Measurements from ENCODE around the gene PRKCE. TPM values are rescaled to one million over a fixed set of nuclear protein-coding genes. Genes with fewer than 3 reads are reported as not detected.

The PRKCE gene
- total and polyA plus RNA-seq, 2 of the 8 experiments (the other 6 are each of a cell fraction or from before 2014, with no cell fraction given) = 0.54 to 2.1 TPM

- H3K56ac ChIP-seq (replicated peaks; ENCODE audit: insufficient read length, low read depth, low read length) = no peak overlapping the region
- no peaks in the 10 kb centered on the region; a peak in 1 of 7 replicates for H3K4me1 ChIP-seq (replicated peaks in 1 of 4; ENCODE audit: control insufficient read depth in 3 of 4, insufficient read depth in 4 of 4, low read length in 3 of 4)
- DNase-seq (ENCODE audit: low read depth in 1 of 2, low spot score in 2 of 2) (no peak), FAIRE-seq (no peak)
- H2BK5ac ChIP-seq (ENCODE audit: low read depth, low read length) = no peak overlapping the region
- no peak overlapping the region for H4K8ac ChIP-seq (ENCODE audit: extremely low read depth, insufficient read depth, low read length)
- no peaks in the 10 kb centered on the region for H3K36me3 ChIP-seq (ENCODE audit: control insufficient read depth in 2 of 4, insufficient read depth in 4 of 4, low read length in 3 of 4)
- H3K18ac ChIP-seq (ENCODE audit: extremely low read depth, low read length) = no peak overlapping the region
- no peak overlapping the region for H2BK15ac ChIP-seq (ENCODE audit: low read length)
- no peak overlapping the region for H2AFZ ChIP-seq (ENCODE audit: low read length)
- H3K9me3 ChIP-seq (ENCODE audit: insufficient read depth in 2 of 2, low read depth in 1 of 2, low read length in 1 of 2) = no peaks in the 10 kb centered on the region
- 84% methylated on average over 2 of the region's 2 CpGs; no CpG with 5 or more reads in 1 of the 2 experiments for WGBS, 2 experiments (ENCODE audit: extremely low coverage in 1 of 2, insufficient coverage in 1 of 2, insufficient read length in 1 of 2, insufficient replicate concordance in 2 of 2, low coverage in 1 of 2, low lambda C conversion rate in 2 of 2, missing lambda C conversion rate in 1 of 2)
- no peak overlapping the region for H2BK20ac ChIP-seq (ENCODE audit: low read length)
- no peak overlapping the region for H3K14ac ChIP-seq (ENCODE audit: insufficient read length)
- H3K4me3 ChIP-seq (ENCODE audit: extremely low read depth in 1 of 4, insufficient read depth in 2 of 4, low read depth in 3 of 4, low read length in 4 of 4) = no peak overlapping the region
- H3K79me2 ChIP-seq (ENCODE audit: control insufficient read depth in 1 of 2, insufficient read depth in 2 of 2, low read length in 2 of 2) = no peaks in the 10 kb centered on the region
- H3K27ac ChIP-seq (ENCODE audit: low read depth, low read length) = no peak overlapping the region
- no peaks in the 10 kb centered on the region for H3K27me3 ChIP-seq (replicated peaks in 1 of 4; ENCODE audit: control insufficient read depth in 3 of 4, extremely low read depth in 1 of 4, insufficient read depth in 3 of 4, low read length in 3 of 4)
- no peak overlapping the region for H2BK120ac ChIP-seq (replicated peaks; ENCODE audit: low read depth, low read length)
- no peak overlapping the region for H2AK5ac ChIP-seq (ENCODE audit: low read depth, low read length)
- H3K4me2 ChIP-seq (ENCODE audit: insufficient read depth in 1 of 2, low read depth in 2 of 2, low read length in 2 of 2) = no peak overlapping the region
- no peak overlapping the region for H4K5ac ChIP-seq (ENCODE audit: insufficient read length, low read depth, low read length)
- CTCF ChIA-PET (ENCODE audit: partially characterized antibody) = interaction anchor here (1.0 to 1.8 kb wide), 3 partner anchors 8 to 257 kb away, joined by 3 to 4 read pairs (median 4); no protein-coding TSS in a partner anchor
- no peak overlapping the region for H3K23ac ChIP-seq (ENCODE audit: insufficient read length)
- no peak overlapping the region for H3K4ac ChIP-seq (replicated peaks; ENCODE audit: insufficient read length, low read depth, low read length)
- POLR2A ChIA-PET (ENCODE audit: partially characterized antibody) = no interaction called here
- H4K91ac ChIP-seq (replicated peaks; ENCODE audit: insufficient read length, low read length) = no peak overlapping the region
- no peaks in the 10 kb centered on the region for H4K20me1 ChIP-seq (replicated peaks in 1 of 2; ENCODE audit: control insufficient read depth in 1 of 2, insufficient read depth in 2 of 2, low read length in 2 of 2)
- H3K79me1 ChIP-seq (ENCODE audit: low read depth, low read length) = no peaks in the 10 kb centered on the region
- H3K23me2 ChIP-seq (ENCODE audit: low read depth, low read length) = no peaks in the 10 kb centered on the region
- H3K9ac ChIP-seq (replicated peaks in 1 of 4; ENCODE audit: extremely low read depth in 1 of 4, low read depth in 3 of 4, low read length in 3 of 4) = no peak overlapping the region
- no peak overlapping the region for H2BK12ac ChIP-seq (ENCODE audit: low read depth, low read length)
- TF ChIP-seq EZH2 (IDR thresholded peaks at IDR 0.05; ENCODE audit: low read depth, low read length, severe bottlenecking) (no peak), USF2 (IDR thresholded peaks at IDR 0.05; ENCODE audit: low read length) (no peak), POLR2A (IDR thresholded peaks at IDR 0.05; ENCODE audit: control extremely low read depth in 1 of 2, low read depth in 2 of 2, low read length in 2 of 2) (no peak), JUND (IDR thresholded peaks at IDR 0.05; ENCODE audit: low read length) (no peak), NRF1 (IDR thresholded peaks at IDR 0.05; ENCODE audit: low read depth, low read length) (no peak), POU5F1 (IDR thresholded peaks at IDR 0.05; ENCODE audit: low read depth, low read length) (no peak), RBBP5 (IDR thresholded peaks at IDR 0.05; ENCODE audit: borderline replicate concordance, low read depth, low read length) (no peak), TBP (IDR thresholded peaks at IDR 0.05; ENCODE audit: low read depth, low read length) (no peak), KDM1A (IDR thresholded peaks at IDR 0.05; ENCODE audit: borderline replicate concordance, low read length) (no peak), KDM5A (IDR thresholded peaks at IDR 0.05; ENCODE audit: low read length) (no peak), SP1 (IDR thresholded peaks at IDR 0.05; ENCODE audit: low read depth, low read length) (no peak), E2F6 (IDR thresholded peaks at IDR 0.05) (no peak), CREB1 (IDR thresholded peaks at IDR 0.05) (no peak)
Measured at GRCh38 chr2:45902781-45903375, 251.4 kb downstream of the PRKCE start.
